ENCODE results near the gene PCDHAC2.

GRCh38 chr5:140982083-140982716 lies 15.9 kb downstream of the PCDHAC2 start:
- TF ChIP-seq CTCF (IDR thresholded peaks at IDR 0.05) (no peak), POLR2A (IDR thresholded peaks at IDR 0.05) (no peak)

Measured in Peyer's patch (tissue), 4 donors.